Keratinocyte (primary cell): ENCODE results near the gene MAML2. TPM values are rescaled to one million over a fixed set of nuclear protein-coding genes. Genes with fewer than 3 reads are reported as not detected.

ENCODE experiments used
- DNase-seq: peaks from one replicate; pipeline ENCODE4 v3.0.0-alpha.2; 2011; ENCODE audit warnings: low read depth, missing footprints, low spot score
- FAIRE-seq: peaks from 2 replicates; lab custom pipeline; 2011; peaks lifted over from hg19 to GRCh38; lab: Jason Lieb, UNC
- H2AFZ ChIP-seq: 2 replicates; pipeline ENCODE4 v1.6.0; 2012; ENCODE audit warnings: low read length, control low read depth, inconsistent platforms; ENCODE audit not compliant: control insufficient read depth
- H3K27ac ChIP-seq: 2 replicates; pipeline ENCODE4 v1.5.1; 2011; ENCODE audit warnings: low read length; ENCODE audit not compliant: control insufficient read depth, insufficient read depth
- H3K27me3 ChIP-seq: 3 replicates; pipeline ENCODE4 v1.6.0; 2011; ENCODE audit warnings: low read length; ENCODE audit not compliant: control insufficient read depth, insufficient read depth; ENCODE audit errors: extremely low read depth
- H3K36me3 ChIP-seq, 2 experiments: 2 replicates in 1 of 2; 3 replicates in 1 of 2; pipeline ENCODE4 v1.5.1; 2011; ENCODE audit warnings: low read length in 2 of 2, mild to moderate bottlenecking in 1 of 2; ENCODE audit not compliant: control insufficient read depth in 2 of 2, insufficient read depth in 2 of 2; ENCODE audit errors: extremely low read depth in 1 of 2
- H3K4me1 ChIP-seq: 3 replicates; pipeline ENCODE4 v1.5.1; 2011; ENCODE audit warnings: low read length; ENCODE audit not compliant: control insufficient read depth, insufficient read depth; ENCODE audit errors: extremely low read depth
- H3K4me2 ChIP-seq: 3 replicates; pipeline ENCODE4 v1.6.0; 2011; ENCODE audit warnings: low read depth, low read length; ENCODE audit not compliant: control insufficient read depth, insufficient read depth; ENCODE audit errors: extremely low read depth
- H3K4me3 ChIP-seq, 3 experiments: fragments of 200-600 bp in 1 of 3; sonication (generic) in 1 of 3; 2 replicates in 2 of 3; 3 replicates in 1 of 3; pipeline ENCODE4 v1.5.1; 2011 to 2016; ENCODE audit warnings: low read length in 3 of 3, mild to moderate bottlenecking in 3 of 3, control low read depth in 2 of 3, inconsistent platforms in 1 of 3, low read depth in 1 of 3, mixed read lengths in 1 of 3, mixed run types in 1 of 3, moderate library complexity in 1 of 3; ENCODE audit not compliant: control insufficient read depth in 2 of 3, insufficient read depth in 2 of 3; ENCODE audit errors: extremely low read depth in 1 of 3
- H3K79me2 ChIP-seq: 2 replicates; pipeline ENCODE4 v1.6.0; 2012; ENCODE audit warnings: low read length; ENCODE audit not compliant: control insufficient read depth, insufficient read depth
- H3K9ac ChIP-seq: 3 replicates; pipeline ENCODE4 v1.6.0; 2011; ENCODE audit warnings: low read length; ENCODE audit not compliant: control insufficient read depth, insufficient read depth; ENCODE audit errors: extremely low read depth
- H3K9me1 ChIP-seq: 3 replicates; pipeline ENCODE4 v1.6.0; 2011; ENCODE audit warnings: low read length; ENCODE audit not compliant: control insufficient read depth, insufficient read depth; ENCODE audit errors: extremely low read depth
- H3K9me3 ChIP-seq: 2 replicates; pipeline ENCODE4 v1.5.1; 2012; ENCODE audit warnings: low read depth, low read length; ENCODE audit not compliant: control insufficient read depth
- H4K20me1 ChIP-seq: 3 replicates; pipeline ENCODE4 v1.6.0; 2011; ENCODE audit warnings: low read length; ENCODE audit not compliant: control insufficient read depth, insufficient read depth; ENCODE audit errors: extremely low read depth
- CTCF ChIP-seq, 3 experiments: IDR thresholded peaks in 1 of 3; conservative IDR thresholded peaks in 1 of 3; optimal IDR thresholded peaks in 1 of 3; 2 replicates in 2 of 3; 3 replicates in 1 of 3; pipeline versions ENCODE3 to v1.5.1; 2011; ENCODE audit warnings: low read length in 3 of 3, mild to moderate bottlenecking in 3 of 3, moderate library complexity in 2 of 3, control low read depth in 1 of 3, inconsistent platforms in 1 of 3; ENCODE audit not compliant: insufficient read depth in 2 of 3; ENCODE audit errors: extremely low read depth in 1 of 3
- EZH2 ChIP-seq: IDR thresholded peaks from one replicate; pipeline ENCODE4 v1.6.1; 2012; ENCODE audit warnings: inconsistent platforms, mild to moderate bottlenecking, low read length, moderate library complexity
- dilution Hi-C: fragments of 300-500 bp; cut with MboI; formaldehyde crosslinking; loops from one replicate; pipeline ENCODE4 v1.7.0; 2020; ENCODE audit warnings: low sequenced_read_pairs; ENCODE audit not compliant: extremely low pct_ligation_motif_present
- polyA plus RNA-seq, 5 experiments: library from polyadenylated mRNA; depleted of rRNA in 3 of 5; stranded (reverse) in 3 of 5; stranded (forward) in 1 of 5; unstranded in 1 of 5; fragments of >200 nt; gene quantifications; 1 replicate in 1 of 5; 2 replicates in 3 of 5; 3 replicates in 1 of 5; pipeline versions ENCODE4 v1.2.1 to v1.2.3, GENCODE V29; 2011 to 2012; ENCODE audit warnings: missing spikeins in 2 of 5, low read depth in 1 of 5, low replicate concordance in 1 of 5

Gene MAML2
- polyA plus RNA-seq, 1 donor (not counting 4 experiments of a cell fraction or from before 2014, with no cell fraction given), result 4.2 TPM

GRCh38 chr11:96303064-96303463 lies 39.9 kb downstream of the MAML2 start:
- Histone ChIP-seq H4K20me1 (no peaks in the 10 kb centered on the region), H3K4me3 (peak overlapping the region in 1 of 3 experiments; percentile 12), H3K9ac (no peak overlapping the region), H2AFZ (no peak overlapping the region), H3K4me2 (peak overlapping the region; percentile 46), H3K9me1 (no peaks in the 10 kb centered on the region), H3K27ac (peak overlapping the region; percentile 71), H3K4me1 (peaks cover 57% of the 10 kb centered on the region), H3K79me2 (peaks cover 20% of the 10 kb centered on the region), H3K27me3 (no peaks in the 10 kb centered on the region), H3K36me3 (no peaks in the 10 kb centered on the region), H3K9me3 (no peaks in the 10 kb centered on the region)
- TF ChIP-seq CTCF (optimal IDR thresholded peaks at IDR 0.05 in 1 of 3, IDR thresholded peaks at IDR 0.05 in 1 of 3, conservative IDR thresholded peaks at IDR 0.05 in 1 of 3; ENCODE audit: extremely low read depth in 1 of 3, insufficient read depth in 2 of 3, low read length in 3 of 3) (no peak), EZH2 (no peak)
- dilution Hi-C loops, result no loop called here
- FAIRE-seq (peak; percentile 83), DNase-seq (no peak)

GRCh38 chr11:96301818-96302217 lies 41.2 kb downstream of the MAML2 start:
- Histone ChIP-seq H2AFZ (no peak overlapping the region), H3K4me2 (no peak overlapping the region), H3K36me3 (no peaks in the 10 kb centered on the region), H3K27me3 (no peaks in the 10 kb centered on the region), H3K9ac (no peak overlapping the region), H3K27ac (no peak overlapping the region), H3K9me1 (no peaks in the 10 kb centered on the region), H4K20me1 (no peaks in the 10 kb centered on the region), H3K79me2 (peaks cover 20% of the 10 kb centered on the region), H3K9me3 (no peaks in the 10 kb centered on the region), H3K4me3 (no peak overlapping the region), H3K4me1 (peaks cover 46% of the 10 kb centered on the region)
- DNase-seq, result no peak
- dilution Hi-C loops, result no loop called here
- no peak for FAIRE-seq
- no peak for TF ChIP-seq EZH2
- no peak for TF ChIP-seq CTCF (optimal IDR thresholded peaks at IDR 0.05 in 1 of 3, IDR thresholded peaks at IDR 0.05 in 1 of 3, conservative IDR thresholded peaks at IDR 0.05 in 1 of 3; ENCODE audit: extremely low read depth in 1 of 3, insufficient read depth in 2 of 3, low read length in 3 of 3)
